Measurements from ENCODE around the gene ZDHHC11. TPM values are rescaled to one million over a fixed set of nuclear protein-coding genes. Genes with fewer than 3 reads are reported as not detected.
"Not testable (repeated sequence)": the region's sequence is repeated elsewhere in the genome, so short reads cannot be mapped to it uniquely, and the experiment has no call there.

Gene ZDHHC11
- total and polyA plus RNA-seq, 3 donors from 2014 or later = 22.9 to 39.7 (median 37.2) TPM

GRCh38 chr5:849651-850301, 1.0 kb downstream of the ZDHHC11 start:
- TF ChIP-seq POLR2A (IDR thresholded peaks at IDR 0.05) = no peak
- no peak for TF ChIP-seq CTCF (IDR thresholded peaks at IDR 0.05)
- 71 to 77% methylated on average over 12 to 20 of the region's 20 CpGs for WGBS, 2 donors
- DNase-seq = no peak
- no peaks in the 10 kb centered on the region for H3K36me3 ChIP-seq (ENCODE audit: low read depth, missing control alignments)
- H3K27ac ChIP-seq = no peak overlapping the region
- H3K4me3 ChIP-seq = no peak overlapping the region
- no peaks in the 10 kb centered on the region for H3K4me1 ChIP-seq
- intact Hi-C loops (cut with DNase I; ENCODE audit: low total_unique reads) = no loop called here
- H3K9me3 ChIP-seq = no peaks in the 10 kb centered on the region
- no peaks in the 10 kb centered on the region for H3K27me3 ChIP-seq

GRCh38 chr5:848671-849111, 2.1 kb downstream of the ZDHHC11 start:
- Histone ChIP-seq H3K9me3 (no peaks in the 10 kb centered on the region), H3K27me3 (no peaks in the 10 kb centered on the region), H3K4me1 (no peaks in the 10 kb centered on the region), H3K36me3 (ENCODE audit: low read depth, missing control alignments) (no peaks in the 10 kb centered on the region), H3K4me3 (no peak overlapping the region), H3K27ac (no peak overlapping the region)
- TF ChIP-seq POLR2A (IDR thresholded peaks at IDR 0.05) (no peak), CTCF (IDR thresholded peaks at IDR 0.05) (no peak)
- intact Hi-C loops (cut with DNase I; ENCODE audit: low total_unique reads) = no loop called here
- DNase-seq = no peak
- WGBS, 2 donors = 89 to 92% methylated on average over 6 to 14 of the region's 14 CpGs

GRCh38 chr5:847736-848135, 3.0 kb downstream of the ZDHHC11 start:
- intact Hi-C loops (cut with DNase I; ENCODE audit: low total_unique reads); H3K4me3 ChIP-seq; H3K9me3 ChIP-seq; H3K27me3 ChIP-seq; H3K36me3 ChIP-seq (ENCODE audit: low read depth, missing control alignments); DNase-seq; H3K27ac ChIP-seq; H3K4me1 ChIP-seq: not testable (repeated sequence)
- WGBS, 2 donors = 93 to 95% methylated on average over 5 to 6 of the region's 7 CpGs

GRCh38 chr5:847212-847611, 3.6 kb downstream of the ZDHHC11 start:
- WGBS, 2 donors = 80 to 87% methylated on average over 2 to 12 of the region's 18 CpGs
- DNase-seq; H3K9me3 ChIP-seq; intact Hi-C loops (cut with DNase I; ENCODE audit: low total_unique reads); H3K36me3 ChIP-seq (ENCODE audit: low read depth, missing control alignments); H3K4me3 ChIP-seq; H3K4me1 ChIP-seq; H3K27me3 ChIP-seq; H3K27ac ChIP-seq: not testable (repeated sequence)

GRCh38 chr5:846602-847091, 4.1 kb downstream of the ZDHHC11 start:
- 79 to 89% methylated on average over 18 of the region's 18 CpGs for WGBS, 2 donors
- H3K27ac ChIP-seq; intact Hi-C loops (cut with DNase I; ENCODE audit: low total_unique reads); H3K9me3 ChIP-seq; H3K36me3 ChIP-seq (ENCODE audit: low read depth, missing control alignments); H3K4me1 ChIP-seq; DNase-seq; H3K27me3 ChIP-seq; H3K4me3 ChIP-seq: not testable (repeated sequence)

- 60 to 90% methylated on average over 5 to 22 of the region's 35 CpGs for WGBS, 2 donors
- intact Hi-C loops (cut with DNase I; ENCODE audit: low total_unique reads) = not testable (repeated sequence)
Observed at GRCh38 chr5:845676-846601, 4.8 kb downstream of the ZDHHC11 start.

GRCh38 chr5:845031-845675, 5.6 kb downstream of the ZDHHC11 start:
- H3K27me3 ChIP-seq; H3K4me1 ChIP-seq; H3K27ac ChIP-seq; H3K4me3 ChIP-seq; H3K36me3 ChIP-seq (ENCODE audit: low read depth, missing control alignments); H3K9me3 ChIP-seq; intact Hi-C loops (cut with DNase I; ENCODE audit: low total_unique reads): not testable (repeated sequence)
- DNase-seq = peak; percentile 64
- 83 to 90% methylated on average over 11 to 13 of the region's 21 CpGs for WGBS, 2 donors

More at GRCh38 chr5:845676-846601, 4.8 kb downstream of the ZDHHC11 start:
- H3K4me3 ChIP-seq; H3K27ac ChIP-seq; H3K9me3 ChIP-seq; H3K4me1 ChIP-seq; H3K27me3 ChIP-seq; H3K36me3 ChIP-seq (ENCODE audit: low read depth, missing control alignments); DNase-seq: not testable (repeated sequence)

- intact Hi-C loops (cut with DNase I; ENCODE audit: low total_unique reads) = not testable (repeated sequence)
Observed at GRCh38 chr5:844426-844825, 6.4 kb downstream of the ZDHHC11 start.

GRCh38 chr5:843926-844325, 6.9 kb downstream of the ZDHHC11 start:
- H3K36me3 ChIP-seq (ENCODE audit: low read depth, missing control alignments); DNase-seq; H3K4me1 ChIP-seq; H3K4me3 ChIP-seq; intact Hi-C loops (cut with DNase I; ENCODE audit: low total_unique reads); H3K27me3 ChIP-seq; H3K9me3 ChIP-seq; H3K27ac ChIP-seq: not testable (repeated sequence)
- 82 to 87% methylated on average over 19 to 22 of the region's 22 CpGs for WGBS, 2 donors

More at GRCh38 chr5:844426-844825, 6.4 kb downstream of the ZDHHC11 start:
- not testable (repeated sequence) for H3K4me3 ChIP-seq; H3K36me3 ChIP-seq (ENCODE audit: low read depth, missing control alignments); H3K9me3 ChIP-seq; H3K4me1 ChIP-seq; H3K27ac ChIP-seq; H3K27me3 ChIP-seq
- peak; percentile 9 for DNase-seq
- WGBS, 2 donors = 83 to 91% methylated on average over 7 to 16 of the region's 16 CpGs
